H1 (cell line): Measurements from ENCODE around the gene CPSF4L. TPM values are rescaled to one million over a fixed set of nuclear protein-coding genes. Genes with fewer than 3 reads are reported as not detected.
A peak's percentile ranks its signal among the peaks of the same experiment; 100 is the strongest.

Experiments
- CTCF ChIA-PET: fragments of 300-600 bp; sonication (Branson Sonifier 250); formaldehyde crosslinking; loops from one replicate; lab custom pipeline; 2021; ENCODE audit not compliant: partially characterized antibody; lab: Charles Lee
- POLR2A ChIA-PET: fragments of 300-600 bp; sonication (Branson Sonifier 250); formaldehyde crosslinking; loops from one replicate; lab custom pipeline; 2021; ENCODE audit warnings: inconsistent platforms; ENCODE audit not compliant: partially characterized antibody; lab: Charles Lee
- DNase-seq, 2 experiments: peaks; one replicate each; pipeline versions ENCODE4 v3.0.0 to v3.0.0-alpha.2; 2010 to 2022; ENCODE audit warnings: low spot score in 2 of 2, low read depth in 1 of 2, mixed read lengths in 1 of 2
- FAIRE-seq: peaks from 2 replicates; lab custom pipeline; 2011; peaks lifted over from hg19 to GRCh38; lab: Jason Lieb, UNC
- H2AFZ ChIP-seq: 2 replicates; pipeline ENCODE4 v1.8.1; 2012; ENCODE audit warnings: low read length, inconsistent platforms
- H2AK5ac ChIP-seq: 2 replicates; pipeline ENCODE4 v1.6.1; 2013; ENCODE audit warnings: low read depth, low read length
- H2BK120ac ChIP-seq: replicated peaks from 2 replicates; pipeline ENCODE3; 2013; ENCODE audit warnings: low read depth, low read length, inconsistent platforms
- H2BK12ac ChIP-seq: 2 replicates; pipeline ENCODE4 v1.6.1; 2013; ENCODE audit warnings: low read depth, low read length
- H2BK15ac ChIP-seq: 2 replicates; pipeline ENCODE4 v1.6.1; 2013; ENCODE audit warnings: low read length
- H2BK20ac ChIP-seq: 2 replicates; pipeline ENCODE4 v1.6.1; 2013; ENCODE audit warnings: low read length
- H2BK5ac ChIP-seq: 2 replicates; pipeline ENCODE4 v1.6.1; 2013; ENCODE audit warnings: low read depth, low read length
- H3K14ac ChIP-seq: 2 replicates; pipeline ENCODE4 v1.6.1; 2013; ENCODE audit warnings: inconsistent platforms; ENCODE audit not compliant: insufficient read length
- H3K18ac ChIP-seq: 2 replicates; pipeline ENCODE4 v1.6.1; 2013; ENCODE audit warnings: low read length; ENCODE audit errors: extremely low read depth
- H3K23ac ChIP-seq: 2 replicates; pipeline ENCODE4 v1.6.1; 2013; ENCODE audit warnings: inconsistent platforms; ENCODE audit not compliant: insufficient read length
- H3K23me2 ChIP-seq: 2 replicates; pipeline ENCODE4 v1.6.1; 2013; ENCODE audit warnings: low read depth, low read length
- H3K27ac ChIP-seq: 2 replicates; pipeline ENCODE4 v1.6.1; 2011; ENCODE audit warnings: low read depth, low read length, inconsistent platforms
- H3K27me3 ChIP-seq, 4 experiments: replicated peaks in 1 of 4; 1 replicate in 1 of 4; 2 replicates in 3 of 4; pipeline versions ENCODE4 v1.6.1 to v1.8.1; 2011 to 2013; ENCODE audit warnings: low read length in 3 of 4, mild to moderate bottlenecking in 3 of 4, inconsistent platforms in 2 of 4, mixed read lengths in 2 of 4, moderate library complexity in 1 of 4; ENCODE audit not compliant: control insufficient read depth in 3 of 4, insufficient read depth in 3 of 4; ENCODE audit errors: extremely low read depth in 1 of 4
- H3K36me3 ChIP-seq, 4 experiments: 2 replicates each; pipeline versions ENCODE4 v1.6.1 to v1.8.1; 2011 to 2013; ENCODE audit warnings: mild to moderate bottlenecking in 4 of 4, low read length in 3 of 4, moderate library complexity in 2 of 4, control low read depth in 1 of 4, inconsistent platforms in 1 of 4; ENCODE audit not compliant: insufficient read depth in 4 of 4, control insufficient read depth in 2 of 4
- H3K4ac ChIP-seq: replicated peaks from 2 replicates; pipeline ENCODE3; 2013; ENCODE audit warnings: low read length, low read depth, mixed read lengths, inconsistent platforms; ENCODE audit not compliant: insufficient read length
- H3K4me1 ChIP-seq, 4 experiments: replicated peaks in 1 of 4; 1 replicate in 1 of 4; 2 replicates in 3 of 4; pipeline versions ENCODE4 v1.6.1 to v1.8.1; 2011 to 2013; ENCODE audit warnings: low read length in 3 of 4, inconsistent platforms in 2 of 4, mixed read lengths in 1 of 4; ENCODE audit not compliant: insufficient read depth in 4 of 4, control insufficient read depth in 3 of 4
- H3K4me2 ChIP-seq, 2 experiments: 2 replicates each; pipeline versions ENCODE4 v1.6.1 to v1.8.1; 2011 to 2013; ENCODE audit warnings: low read depth in 2 of 2, low read length in 2 of 2, control low read depth in 1 of 2, inconsistent platforms in 1 of 2, mild to moderate bottlenecking in 1 of 2; ENCODE audit not compliant: insufficient read depth in 1 of 2
- H3K4me3 ChIP-seq, 4 experiments: fragments of 200-600, 300-600 bp in 1 of 4; sonication (generic), shearing (Covaris generic), sonication (Bioruptor Twin) in 1 of 4; 2 replicates each; pipeline versions ENCODE4 v1.5.1 to v1.8.1; 2011 to 2016; ENCODE audit warnings: low read length in 4 of 4, low read depth in 3 of 4, control low read depth in 2 of 4, inconsistent platforms in 2 of 4, mild to moderate bottlenecking in 2 of 4, mixed read lengths in 1 of 4, moderate library complexity in 1 of 4; ENCODE audit not compliant: insufficient read depth in 2 of 4; ENCODE audit errors: extremely low read depth in 1 of 4
- H3K56ac ChIP-seq: replicated peaks from 2 replicates; pipeline ENCODE3; 2013; ENCODE audit warnings: low read depth, mild to moderate bottlenecking, mixed read lengths, low read length, inconsistent platforms; ENCODE audit not compliant: insufficient read length
- H3K79me1 ChIP-seq: 2 replicates; pipeline ENCODE4 v1.6.1; 2013; ENCODE audit warnings: low read depth, low read length, control low read depth
- H3K79me2 ChIP-seq, 2 experiments: 2 replicates each; pipeline versions ENCODE4 v1.6.1 to v1.8.1; 2012 to 2013; ENCODE audit warnings: low read length in 2 of 2, mild to moderate bottlenecking in 2 of 2, inconsistent platforms in 1 of 2; ENCODE audit not compliant: insufficient read depth in 2 of 2, control insufficient read depth in 1 of 2
- H3K9ac ChIP-seq, 4 experiments: replicated peaks in 1 of 4; 1 replicate in 1 of 4; 2 replicates in 3 of 4; pipeline versions ENCODE4 v1.6.1 to v1.8.1; 2011 to 2013; ENCODE audit warnings: low read depth in 3 of 4, low read length in 3 of 4, control low read depth in 2 of 4, mild to moderate bottlenecking in 2 of 4, moderate library complexity in 2 of 4, inconsistent platforms in 1 of 4; ENCODE audit errors: extremely low read depth in 1 of 4
- H3K9me3 ChIP-seq, 2 experiments: 2 replicates each; pipeline versions ENCODE4 v1.6.1 to v1.8.1; 2012 to 2013; ENCODE audit warnings: mild to moderate bottlenecking in 2 of 2, moderate library complexity in 2 of 2, control low read depth in 1 of 2, inconsistent platforms in 1 of 2, low read depth in 1 of 2, low read length in 1 of 2, mixed read lengths in 1 of 2; ENCODE audit not compliant: insufficient read depth in 2 of 2
- H4K20me1 ChIP-seq, 2 experiments: replicated peaks in 1 of 2; 2 replicates each; pipeline versions ENCODE3 to v1.8.1; 2011 to 2013; ENCODE audit warnings: inconsistent platforms in 2 of 2, low read length in 2 of 2, mild to moderate bottlenecking in 1 of 2; ENCODE audit not compliant: insufficient read depth in 2 of 2, control insufficient read depth in 1 of 2
- H4K5ac ChIP-seq: 2 replicates; pipeline ENCODE4 v1.6.1; 2013; ENCODE audit warnings: low read length, low read depth, mixed read lengths, inconsistent platforms; ENCODE audit not compliant: insufficient read length
- H4K8ac ChIP-seq: 2 replicates; pipeline ENCODE4 v1.8.0; 2013; ENCODE audit warnings: mild to moderate bottlenecking, moderate library complexity, low read length, inconsistent platforms; ENCODE audit not compliant: insufficient read depth; ENCODE audit errors: extremely low read depth
- H4K91ac ChIP-seq: replicated peaks from 2 replicates; pipeline ENCODE3; 2013; ENCODE audit warnings: low read length, mixed read lengths, inconsistent platforms; ENCODE audit not compliant: insufficient read length
- ASH2L ChIP-seq: fragments of 200-600, 300-600 bp; sonication (generic); IDR thresholded peaks from one replicate; pipeline ENCODE4 v1.7.1; 2017; ENCODE audit warnings: low read length
- CBX5 ChIP-seq: fragments of 300-800, 300-1000 bp; sonication (generic); IDR thresholded peaks from 2 replicates; pipeline ENCODE4 v1.7.1; 2016; ENCODE audit warnings: antibody characterized with exemption, low read length, low read depth
- EGR1 ChIP-seq: IDR thresholded peaks from 2 replicates; pipeline ENCODE4 v1.6.1; 2011; ENCODE audit warnings: low read depth, low read length, borderline replicate concordance
- EP300 ChIP-seq, 2 experiments: IDR thresholded peaks; 1 replicate in 1 of 2; 2 replicates in 1 of 2; pipeline ENCODE4 v1.6.1; 2011 to 2012; ENCODE audit warnings: low read depth in 2 of 2, low read length in 2 of 2, mild to moderate bottlenecking in 2 of 2, borderline replicate concordance in 1 of 2, inconsistent platforms in 1 of 2, moderate library complexity in 1 of 2
- KDM1A ChIP-seq: fragments of 200-600, 300-600 bp; sonication (generic); IDR thresholded peaks from 2 replicates; pipeline ENCODE4 v1.7.1; 2016; ENCODE audit warnings: mild to moderate bottlenecking, low read length, borderline replicate concordance
- POLR2AphosphoS5 ChIP-seq: IDR thresholded peaks from 2 replicates; pipeline ENCODE4 v1.6.1; 2011; ENCODE audit warnings: low read depth, low read length
- SUZ12 ChIP-seq: fragments of 200-600 bp; sonication (generic); IDR thresholded peaks from 2 replicates; pipeline ENCODE4 v1.6.1; 2012; ENCODE audit warnings: mild to moderate bottlenecking, inconsistent platforms, low read length, moderate library complexity, mixed read lengths
- TEAD4 ChIP-seq: IDR thresholded peaks from 2 replicates; pipeline ENCODE4 v1.6.1; 2012; ENCODE audit warnings: low read depth, low read length, inconsistent platforms, mixed read lengths
- WGBS, 2 experiments: shearing (Covaris generic) in 1 of 2; methylation state at CpG; one replicate each; pipeline versions ENCODE4 v1.1.6 to v1.1.7; 2013 to 2015; ENCODE audit warnings: low lambda C conversion rate in 2 of 2, mixed read lengths in 2 of 2, inconsistent platforms in 1 of 2, low coverage in 1 of 2, missing lambda C conversion rate in 1 of 2; ENCODE audit not compliant: insufficient replicate concordance in 2 of 2, insufficient coverage in 1 of 2, insufficient read length in 1 of 2; ENCODE audit errors: extremely low coverage in 1 of 2, missing lambda C conversion rate in 1 of 2; 5-methylcytosine and 5-hydroxymethylcytosine counted together
- polyA plus RNA-seq, 7 experiments: library from polyadenylated mRNA; depleted of rRNA in 3 of 7; stranded (reverse) in 5 of 7; unstranded in 2 of 7; fragments of >200 nt in 5 of 7; fragments of 200-250 nt in 2 of 7; gene quantifications; 1 replicate in 5 of 7; 2 replicates in 1 of 7; 4 replicates in 1 of 7; pipeline versions ENCODE4 v1.2.1 to v1.2.3, GENCODE V29; 2011 to 2013; ENCODE audit warnings: missing spikeins in 2 of 7, mixed read lengths in 2 of 7
- total RNA-seq: library from RNA; stranded (reverse); fragmentation: NEBNext Ultra II Directional; extraction: Animal tissue kit (Norgen Biotek cat#: 25700); gene quantifications from 2 replicates; pipeline ENCODE4 v1.2.1, GENCODE V29; 2021
- TF ChIP-seq, protein P1 (sequence below), 3 experiments: IDR thresholded peaks; 1 replicate in 2 of 3; 2 replicates in 1 of 3; pipeline versions ENCODE4 v1.5.1 to v1.6.1; 2011; ENCODE audit warnings: low read length in 3 of 3, mild to moderate bottlenecking in 3 of 3, inconsistent platforms in 2 of 3, low read depth in 1 of 3, moderate library complexity in 1 of 3; ENCODE audit not compliant: insufficient read depth in 1 of 3; ENCODE audit errors: control extremely low read depth in 1 of 3

Gene CPSF4L
- total and polyA plus RNA-seq, 2 of the 8 experiments (the other 6 are each of a cell fraction or from before 2014, with no cell fraction given): not detected

DNA sequence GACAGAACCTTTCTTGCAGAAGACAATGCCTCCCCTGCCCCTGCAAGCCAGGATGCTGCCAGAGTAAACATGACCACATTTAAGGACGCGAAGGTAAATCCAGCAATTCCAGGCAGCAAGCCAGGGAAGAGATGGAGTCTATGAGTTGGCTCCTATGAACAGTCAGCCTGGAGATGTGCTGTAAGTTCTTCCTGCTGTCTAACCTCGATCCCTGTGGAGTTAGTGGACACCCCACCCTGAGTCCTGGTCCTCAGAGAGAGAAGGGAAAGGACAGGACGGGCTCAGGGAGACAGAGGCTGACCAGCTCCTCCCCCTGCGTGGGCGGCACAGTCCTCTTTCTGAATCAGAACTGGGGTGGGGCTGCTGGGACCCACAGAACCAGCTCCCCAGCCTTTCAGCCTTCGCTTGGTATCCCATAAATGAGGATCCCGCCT is 25.2 kb upstream of the CPSF4L start:
- no peak overlapping the region for H2BK15ac ChIP-seq
- 89% methylated on average over 8 of the region's 8 CpGs; no CpG with 5 or more reads in 1 of the 2 experiments for WGBS, 2 experiments
- H3K4me3 ChIP-seq: no peak overlapping the region
- no peak overlapping the region for H2BK20ac ChIP-seq
- no peak overlapping the region for H2AFZ ChIP-seq
- no peak overlapping the region for H2AK5ac ChIP-seq
- no peak overlapping the region for H2BK12ac ChIP-seq
- H3K23me2 ChIP-seq: no peaks in the 10 kb centered on the region; the same call in 1 of the 2 replicates
- no peak overlapping the region for H3K23ac ChIP-seq
- no peak overlapping the region for H4K8ac ChIP-seq
- TF ChIP-seq EGR1 (0 out of 2 replicates have a peak, but pooled peaks have one; percentile 27), SUZ12 (no peak), TEAD4 (no peak), ASH2L (no peak), POLR2AphosphoS5 (no peak), CBX5 (no peak), EP300 (IDR thresholded peaks at IDR 0.05; ENCODE audit: borderline replicate concordance in 1 of 2, low read depth in 2 of 2, low read length in 2 of 2) (no peak), KDM1A (peak; percentile 73; the same call in 1 of the 2 replicates)
- TF ChIP-seq, protein P1, sequence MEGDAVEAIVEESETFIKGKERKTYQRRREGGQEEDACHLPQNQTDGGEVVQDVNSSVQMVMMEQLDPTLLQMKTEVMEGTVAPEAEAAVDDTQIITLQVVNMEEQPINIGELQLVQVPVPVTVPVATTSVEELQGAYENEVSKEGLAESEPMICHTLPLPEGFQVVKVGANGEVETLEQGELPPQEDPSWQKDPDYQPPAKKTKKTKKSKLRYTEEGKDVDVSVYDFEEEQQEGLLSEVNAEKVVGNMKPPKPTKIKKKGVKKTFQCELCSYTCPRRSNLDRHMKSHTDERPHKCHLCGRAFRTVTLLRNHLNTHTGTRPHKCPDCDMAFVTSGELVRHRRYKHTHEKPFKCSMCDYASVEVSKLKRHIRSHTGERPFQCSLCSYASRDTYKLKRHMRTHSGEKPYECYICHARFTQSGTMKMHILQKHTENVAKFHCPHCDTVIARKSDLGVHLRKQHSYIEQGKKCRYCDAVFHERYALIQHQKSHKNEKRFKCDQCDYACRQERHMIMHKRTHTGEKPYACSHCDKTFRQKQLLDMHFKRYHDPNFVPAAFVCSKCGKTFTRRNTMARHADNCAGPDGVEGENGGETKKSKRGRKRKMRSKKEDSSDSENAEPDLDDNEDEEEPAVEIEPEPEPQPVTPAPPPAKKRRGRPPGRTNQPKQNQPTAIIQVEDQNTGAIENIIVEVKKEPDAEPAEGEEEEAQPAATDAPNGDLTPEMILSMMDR (IDR thresholded peaks at IDR 0.05; ENCODE audit: control extremely low read depth in 1 of 3, insufficient read depth in 1 of 3, low read depth in 1 of 3, low read length in 3 of 3): no peak
- FAIRE-seq (no peak), DNase-seq (no peak)
- H3K9ac ChIP-seq: no peak overlapping the region
- no peak overlapping the region for H3K4me2 ChIP-seq
- ChIA-PET POLR2A (interaction anchor here (0.7 to 1.6 kb wide), 2 partner anchors 11 to 26 kb away, joined by 3 to 4 read pairs; no protein-coding TSS in a partner anchor), CTCF (interaction anchor here (1.2 kb wide), 1 partner anchor 20 kb away, joined by 3 read pairs; no protein-coding TSS in a partner anchor)
- no peak overlapping the region for H2BK120ac ChIP-seq
- no peak overlapping the region for H4K91ac ChIP-seq
- 0 out of 4 replicates have a peak, but pooled peaks cover 0 to 3% of the 10 kb centered on the region in 2 experiments for H3K79me2 ChIP-seq
- no peak overlapping the region for H3K27ac ChIP-seq
- no peak overlapping the region for H3K4ac ChIP-seq
- no peak overlapping the region for H2BK5ac ChIP-seq
- no peaks in the 10 kb centered on the region for H3K27me3 ChIP-seq
- H3K36me3 ChIP-seq: peaks cover 0 to 6% (median 2%) of the 10 kb centered on the region in 4 experiments; a peak in 3 of 8 replicates
- no peaks in the 10 kb centered on the region for H3K9me3 ChIP-seq
- no peak overlapping the region for H3K14ac ChIP-seq
- H4K5ac ChIP-seq: no peak overlapping the region
- no peak overlapping the region for H3K18ac ChIP-seq
- H3K56ac ChIP-seq: no peak overlapping the region
- peaks cover 11% of the 10 kb centered on the region for H3K79me1 ChIP-seq
- H3K4me1 ChIP-seq: peaks cover 0 to 18% (median 7%) of the 10 kb centered on the region in 4 experiments; a peak in 6 of 7 replicates
- H4K20me1 ChIP-seq: peaks cover 3 to 4% of the 10 kb centered on the region in 2 experiments
